ENCODE data around the gene SLC25A48.

The SLC25A48 gene

DNA sequence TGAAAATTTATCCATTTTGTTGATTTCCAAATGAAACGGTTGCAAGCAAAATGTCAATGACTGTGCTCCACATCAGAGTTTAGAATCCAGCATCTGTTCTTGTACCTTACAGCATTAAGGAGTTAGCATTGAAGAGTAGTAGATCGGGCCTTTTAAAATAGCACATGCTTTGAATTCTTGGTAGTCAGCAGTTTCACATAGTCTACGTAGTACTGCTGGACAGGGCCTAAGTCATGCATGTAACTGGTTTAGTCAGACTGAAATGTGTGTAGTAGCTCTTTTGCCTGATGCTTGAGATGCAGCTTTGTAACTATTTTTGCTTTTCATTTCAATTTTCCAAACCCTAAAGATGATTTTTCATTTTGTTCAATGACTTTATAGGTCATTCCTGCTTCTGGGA lies 100.5 kb downstream of the SLC25A48 start:
- no peak for DNase-seq

DNA sequence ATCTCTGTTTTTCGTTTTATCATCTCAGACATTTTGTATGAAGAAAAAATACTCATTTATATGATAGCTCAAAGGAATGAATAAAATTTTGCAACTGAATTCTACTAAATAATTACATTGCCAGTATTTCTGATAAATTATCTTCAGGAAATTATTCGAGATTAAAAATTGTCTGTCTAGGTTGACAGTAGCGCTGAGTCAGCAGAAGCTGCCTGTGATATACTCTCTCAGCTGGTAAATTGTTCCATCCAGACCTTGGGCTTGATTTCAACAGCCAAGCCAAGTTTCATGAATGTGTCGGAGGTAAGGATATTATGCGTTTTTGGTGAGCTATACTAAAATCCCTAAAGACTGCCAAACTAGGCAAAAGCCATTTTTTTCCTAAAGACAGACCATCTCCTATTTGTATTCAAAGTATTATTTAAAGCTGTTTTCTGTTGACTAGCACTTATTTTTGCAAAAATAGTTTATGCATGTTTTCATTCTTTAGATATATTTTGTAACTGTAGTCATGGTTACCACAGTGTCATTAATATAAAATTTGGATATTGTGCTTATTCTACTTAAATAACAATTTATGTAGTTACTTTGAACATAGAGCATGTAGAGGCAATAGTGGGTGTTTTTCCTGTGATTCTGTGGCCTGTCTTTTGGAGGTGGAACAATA lies 102.9 kb downstream of the SLC25A48 start:
- DNase-seq = no peak
